ENCODE measurements around the gene ADAP1. TPM values are rescaled to one million over a fixed set of nuclear protein-coding genes. Genes with fewer than 3 reads are reported as not detected.

Gene ADAP1
- total RNA-seq, 1 experiment from 2014 or later = 3.5 TPM

DNA sequence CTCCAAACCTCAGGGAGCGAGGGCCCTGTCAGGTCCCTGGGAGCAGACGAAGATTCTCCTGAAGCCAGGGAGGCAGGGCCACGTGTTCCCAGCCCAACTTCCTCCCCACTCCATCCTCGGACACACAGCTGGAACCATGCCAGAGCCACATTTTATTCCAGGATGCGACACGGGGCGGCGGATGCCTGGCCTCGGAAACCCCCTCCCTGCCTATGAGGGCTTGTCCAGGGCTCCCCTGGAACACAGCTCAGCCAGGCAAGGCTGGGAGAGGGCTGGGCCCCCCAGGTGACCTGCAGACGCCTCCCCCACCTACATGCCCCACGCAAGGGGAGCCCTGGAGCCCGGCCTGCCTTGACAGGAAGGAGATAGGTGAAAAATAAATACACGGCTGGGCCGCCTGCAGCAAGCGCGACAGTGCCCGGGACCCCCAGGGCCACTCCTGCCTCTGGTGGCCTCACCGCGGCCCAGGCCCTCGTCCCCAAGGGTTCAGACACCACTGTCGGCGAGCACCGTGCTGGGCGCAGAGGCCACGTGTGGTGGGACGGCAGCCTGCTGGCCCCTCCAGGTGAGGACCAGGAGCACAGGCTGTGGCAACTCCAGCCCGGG is 56.6 kb downstream of the ADAP1 start:
- no peak overlapping the region for H3K27ac ChIP-seq
- H3K4me1 ChIP-seq (replicated peaks) = peaks cover 8% of the 10 kb centered on the region
- no peaks in the 10 kb centered on the region for H3K9me3 ChIP-seq (replicated peaks)
- no peaks in the 10 kb centered on the region for H3K27me3 ChIP-seq (replicated peaks)
- no peak overlapping the region for H3K4me3 ChIP-seq
- H3K36me3 ChIP-seq = peaks cover 31% of the 10 kb centered on the region
- DNase-seq (ENCODE audit: low read depth in 1 of 2, low spot score in 2 of 2) = no peak

- Histone ChIP-seq H3K27ac (no peak overlapping the region), H3K4me3 (no peak overlapping the region), H3K4me1 (replicated peaks) (peaks cover 8% of the 10 kb centered on the region), H3K36me3 (peaks cover 38% of the 10 kb centered on the region), H3K27me3 (replicated peaks) (no peaks in the 10 kb centered on the region), H3K9me3 (replicated peaks) (no peaks in the 10 kb centered on the region)
- DNase-seq (ENCODE audit: low read depth in 1 of 2, low spot score in 2 of 2) = no peak
Measured at GRCh38 chr7:897086-897485, 57.4 kb downstream of the ADAP1 start.

DNA sequence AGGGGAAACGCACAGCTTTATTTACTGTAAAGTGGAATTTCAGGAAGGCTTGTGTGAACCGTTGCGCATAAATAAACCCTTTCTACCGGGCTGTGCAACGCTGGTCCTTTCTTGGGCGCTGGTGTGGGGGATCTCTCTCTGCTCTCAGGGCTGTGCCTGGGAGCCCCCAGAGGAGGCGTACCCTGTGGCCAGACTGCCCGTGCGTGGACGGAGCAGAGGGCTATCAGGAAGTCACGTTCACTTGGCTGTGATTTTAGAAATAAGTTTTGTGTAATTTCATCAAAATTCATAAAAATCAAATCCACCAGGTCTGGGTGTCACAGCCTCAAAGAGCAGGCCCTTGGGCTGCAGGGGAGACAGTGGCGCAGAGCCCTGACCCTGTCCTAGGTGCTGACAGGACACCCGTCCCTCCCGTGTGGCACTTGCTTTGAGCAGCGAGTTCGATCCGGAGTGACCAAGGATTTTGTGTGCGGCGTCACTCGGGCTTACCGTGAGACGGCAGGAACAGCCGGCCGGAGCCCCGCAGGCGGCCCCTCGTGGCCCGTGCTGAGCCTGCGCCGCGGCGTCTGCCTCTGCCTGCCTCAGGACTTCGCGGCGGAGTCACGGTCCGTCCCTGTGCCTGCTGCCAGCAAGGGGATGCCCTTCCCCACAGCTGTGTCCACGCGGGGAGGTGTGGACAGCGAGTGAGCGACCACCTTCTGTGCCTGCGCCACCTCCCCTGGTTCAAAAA is 58.0 kb downstream of the ADAP1 start:
- Histone ChIP-seq H3K36me3 (peaks cover 43% of the 10 kb centered on the region), H3K4me1 (replicated peaks) (peaks cover 4% of the 10 kb centered on the region), H3K27ac (no peak overlapping the region), H3K9me3 (replicated peaks) (no peaks in the 10 kb centered on the region), H3K4me3 (no peak overlapping the region), H3K27me3 (replicated peaks) (no peaks in the 10 kb centered on the region)
- no peak for DNase-seq (ENCODE audit: low read depth in 1 of 2, low spot score in 2 of 2)

GRCh38 chr7:895451-896052 is 58.9 kb downstream of the ADAP1 start:
- H3K4me3 ChIP-seq = no peak overlapping the region
- H3K27ac ChIP-seq = no peak overlapping the region
- H3K27me3 ChIP-seq (replicated peaks) = no peaks in the 10 kb centered on the region
- DNase-seq (ENCODE audit: low read depth in 1 of 2, low spot score in 2 of 2) = no peak
- H3K9me3 ChIP-seq (replicated peaks) = no peaks in the 10 kb centered on the region
- H3K36me3 ChIP-seq = peaks cover 50% of the 10 kb centered on the region
- no peaks in the 10 kb centered on the region for H3K4me1 ChIP-seq (replicated peaks)

- no peak overlapping the region for H3K4me3 ChIP-seq
- H3K27me3 ChIP-seq (replicated peaks) = no peaks in the 10 kb centered on the region
- no peaks in the 10 kb centered on the region for H3K4me1 ChIP-seq (replicated peaks)
- H3K27ac ChIP-seq = no peak overlapping the region
- H3K9me3 ChIP-seq (replicated peaks) = no peaks in the 10 kb centered on the region
- H3K36me3 ChIP-seq = peaks cover 50% of the 10 kb centered on the region
- no peak for DNase-seq (ENCODE audit: low read depth in 1 of 2, low spot score in 2 of 2)
Measured at GRCh38 chr7:894927-895450, 59.5 kb downstream of the ADAP1 start.

DNA sequence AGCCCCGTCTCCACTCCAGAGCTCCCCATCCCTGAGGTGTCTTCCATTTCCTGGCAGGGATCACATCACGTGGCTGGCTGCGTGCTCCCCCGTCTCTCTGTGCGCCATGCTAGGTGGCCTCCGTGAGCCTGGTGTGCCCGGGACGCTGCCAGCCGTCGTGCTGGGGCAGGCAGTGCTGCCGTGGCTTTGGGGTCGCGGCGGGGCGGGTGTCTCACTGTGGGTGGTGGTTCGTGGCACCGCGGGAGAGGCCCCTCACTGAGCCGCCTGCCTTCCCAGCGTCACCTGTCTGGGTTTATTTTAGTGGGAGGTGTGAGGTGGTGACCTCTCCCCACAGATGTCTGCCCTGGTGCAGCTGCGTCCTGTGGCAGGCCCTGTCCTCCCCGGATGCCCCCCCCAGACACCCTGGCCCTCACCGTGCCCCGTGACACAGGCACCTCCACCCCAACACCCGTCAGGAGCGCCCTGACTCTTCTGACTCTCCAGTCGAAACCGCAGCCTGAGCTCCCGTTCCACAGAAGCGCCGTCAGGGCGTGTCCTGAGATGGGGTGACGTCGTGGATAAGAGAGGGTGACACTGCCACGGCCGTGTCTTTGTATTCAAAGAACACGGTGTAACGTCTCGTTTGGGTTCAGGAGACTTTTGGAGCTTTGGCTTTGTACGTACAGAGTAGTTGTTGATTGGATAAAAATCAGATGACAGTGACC is 60.2 kb downstream of the ADAP1 start:
- DNase-seq (ENCODE audit: low read depth in 1 of 2, low spot score in 2 of 2) = no peak
- no peak overlapping the region for H3K4me3 ChIP-seq
- H3K4me1 ChIP-seq (replicated peaks) = no peaks in the 10 kb centered on the region
- H3K27me3 ChIP-seq (replicated peaks) = no peaks in the 10 kb centered on the region
- no peaks in the 10 kb centered on the region for H3K9me3 ChIP-seq (replicated peaks)
- peaks cover 50% of the 10 kb centered on the region for H3K36me3 ChIP-seq
- H3K27ac ChIP-seq = no peak overlapping the region

DNA sequence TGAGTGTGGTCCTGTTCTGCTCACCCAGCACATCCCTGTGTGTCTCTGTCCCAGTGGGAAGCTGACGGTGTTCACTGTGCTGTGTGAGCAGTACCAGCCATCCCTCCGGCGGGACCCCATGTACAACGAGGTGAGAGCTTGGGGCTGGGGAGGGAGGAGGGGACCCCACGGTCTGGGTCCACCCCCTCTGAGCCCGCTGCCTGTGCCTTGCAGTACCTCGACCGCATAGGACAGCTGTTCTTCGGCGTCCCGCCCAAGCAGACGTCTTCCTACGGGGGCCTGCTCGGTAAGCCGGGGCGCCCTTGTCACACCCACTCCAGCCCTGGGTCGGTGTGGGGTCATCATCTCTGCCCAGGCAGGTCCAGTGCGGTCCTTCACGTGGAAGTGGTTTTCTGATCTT is 60.8 kb downstream of the ADAP1 start:
- H3K27ac ChIP-seq = no peak overlapping the region
- DNase-seq (ENCODE audit: low read depth in 1 of 2, low spot score in 2 of 2) = no peak
- no peaks in the 10 kb centered on the region for H3K9me3 ChIP-seq (replicated peaks)
- H3K4me3 ChIP-seq = no peak overlapping the region
- peaks cover 55% of the 10 kb centered on the region for H3K36me3 ChIP-seq
- H3K27me3 ChIP-seq (replicated peaks) = no peaks in the 10 kb centered on the region
- no peaks in the 10 kb centered on the region for H3K4me1 ChIP-seq (replicated peaks)

- H3K27me3 ChIP-seq (replicated peaks) = no peaks in the 10 kb centered on the region
- no peaks in the 10 kb centered on the region for H3K9me3 ChIP-seq (replicated peaks)
- no peak for DNase-seq (ENCODE audit: low read depth in 1 of 2, low spot score in 2 of 2)
- H3K36me3 ChIP-seq = peaks cover 58% of the 10 kb centered on the region
- H3K4me3 ChIP-seq = no peak overlapping the region
- H3K27ac ChIP-seq = no peak overlapping the region
- no peaks in the 10 kb centered on the region for H3K4me1 ChIP-seq (replicated peaks)
Measured at GRCh38 chr7:892648-893593, 61.6 kb downstream of the ADAP1 start.

DNA sequence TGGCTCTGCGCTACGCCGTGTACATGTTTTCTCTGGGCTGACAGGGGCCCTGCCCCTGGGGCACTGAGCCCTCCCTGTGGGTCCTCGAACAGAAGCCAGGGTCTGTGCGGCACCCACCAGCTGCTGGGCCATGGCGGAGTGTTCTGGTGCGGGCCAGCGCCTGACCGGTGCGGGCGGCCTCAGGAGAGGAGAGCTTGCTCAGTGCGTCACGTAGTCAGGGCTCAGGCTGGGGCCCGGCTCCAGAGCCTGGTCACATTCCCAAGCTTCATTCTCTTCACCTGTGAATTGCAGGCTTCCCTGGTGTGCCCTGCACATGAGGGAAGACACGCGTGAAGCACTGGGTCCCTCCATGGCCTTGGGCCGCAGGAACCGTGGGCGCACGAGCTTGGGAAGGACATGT is 62.7 kb downstream of the ADAP1 start:
- H3K27ac ChIP-seq = no peak overlapping the region
- no peaks in the 10 kb centered on the region for H3K9me3 ChIP-seq (replicated peaks)
- H3K4me3 ChIP-seq = no peak overlapping the region
- no peaks in the 10 kb centered on the region for H3K4me1 ChIP-seq (replicated peaks)
- DNase-seq (ENCODE audit: low read depth in 1 of 2, low spot score in 2 of 2) = no peak
- H3K36me3 ChIP-seq = peaks cover 64% of the 10 kb centered on the region
- H3K27me3 ChIP-seq (replicated peaks) = no peaks in the 10 kb centered on the region

GRCh38 chr7:891291-891690 is 63.2 kb downstream of the ADAP1 start:
- Histone ChIP-seq H3K36me3 (peaks cover 66% of the 10 kb centered on the region), H3K27ac (no peak overlapping the region), H3K4me1 (replicated peaks) (no peaks in the 10 kb centered on the region), H3K27me3 (replicated peaks) (no peaks in the 10 kb centered on the region), H3K9me3 (replicated peaks) (no peaks in the 10 kb centered on the region), H3K4me3 (no peak overlapping the region)
- DNase-seq (ENCODE audit: low read depth in 1 of 2, low spot score in 2 of 2) = no peak

DNA sequence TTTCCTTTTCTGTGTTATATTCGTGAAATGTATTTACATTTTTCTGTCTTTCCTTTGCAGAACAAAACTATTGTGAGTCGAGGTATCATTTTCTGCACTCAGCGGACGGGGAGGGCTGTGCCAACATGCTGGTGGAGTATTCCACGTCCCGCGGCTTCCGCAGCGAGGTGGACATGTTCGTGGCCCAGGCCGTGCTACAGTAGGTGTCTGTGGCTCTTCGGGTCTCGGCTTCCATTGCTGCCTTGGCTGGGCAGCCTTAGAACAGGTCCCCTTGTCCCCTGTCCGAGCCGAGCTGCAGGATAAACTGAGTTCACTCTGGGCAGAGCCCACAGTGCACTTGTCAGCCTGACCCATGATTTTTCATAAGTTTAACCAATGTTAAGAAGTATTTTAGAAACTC is 63.6 kb downstream of the ADAP1 start:
- H3K27ac ChIP-seq = no peak overlapping the region
- no peak overlapping the region for H3K4me3 ChIP-seq
- DNase-seq (ENCODE audit: low read depth in 1 of 2, low spot score in 2 of 2) = no peak
- no peaks in the 10 kb centered on the region for H3K9me3 ChIP-seq (replicated peaks)
- H3K27me3 ChIP-seq (replicated peaks) = no peaks in the 10 kb centered on the region
- peaks cover 62% of the 10 kb centered on the region for H3K36me3 ChIP-seq
- no peaks in the 10 kb centered on the region for H3K4me1 ChIP-seq (replicated peaks)

DNA sequence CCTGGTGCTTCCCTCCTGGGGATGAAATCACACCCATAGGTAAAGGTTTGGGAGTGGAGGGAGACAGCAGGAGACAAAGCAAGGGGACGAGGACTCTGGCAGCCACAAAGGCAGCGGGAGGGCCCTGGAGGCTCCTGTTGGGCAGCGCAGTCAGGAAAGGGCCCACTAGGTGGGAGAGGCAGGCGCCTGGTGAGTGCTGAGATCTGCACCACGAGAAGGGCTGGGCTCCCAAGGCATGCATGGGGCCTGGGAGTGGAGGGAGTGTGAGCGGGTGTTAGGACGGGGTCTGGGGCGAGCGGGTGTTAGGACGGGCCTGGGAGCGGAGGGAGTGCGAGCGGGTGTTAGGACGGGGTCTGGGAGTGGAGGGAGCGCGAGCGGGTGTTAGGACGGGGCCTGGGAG is 65.1 kb downstream of the ADAP1 start:
- Histone ChIP-seq H3K36me3 (peaks cover 54% of the 10 kb centered on the region), H3K27me3 (replicated peaks) (no peaks in the 10 kb centered on the region), H3K9me3 (replicated peaks) (no peaks in the 10 kb centered on the region), H3K4me3 (no peak overlapping the region), H3K27ac (no peak overlapping the region), H3K4me1 (replicated peaks) (no peaks in the 10 kb centered on the region)
- DNase-seq (ENCODE audit: low read depth in 1 of 2, low spot score in 2 of 2) = no peak

GRCh38 chr7:889025-889390 is 65.5 kb downstream of the ADAP1 start:
- DNase-seq (ENCODE audit: low read depth in 1 of 2, low spot score in 2 of 2) = no peak
- H3K27me3 ChIP-seq (replicated peaks) = no peaks in the 10 kb centered on the region
- H3K9me3 ChIP-seq (replicated peaks) = no peaks in the 10 kb centered on the region
- H3K4me1 ChIP-seq (replicated peaks) = no peaks in the 10 kb centered on the region
- H3K27ac ChIP-seq = no peak overlapping the region
- H3K36me3 ChIP-seq = peaks cover 53% of the 10 kb centered on the region
- H3K4me3 ChIP-seq = no peak overlapping the region
